ENCODE measurements around the gene ZIK1.

Gene ZIK1

DNA sequence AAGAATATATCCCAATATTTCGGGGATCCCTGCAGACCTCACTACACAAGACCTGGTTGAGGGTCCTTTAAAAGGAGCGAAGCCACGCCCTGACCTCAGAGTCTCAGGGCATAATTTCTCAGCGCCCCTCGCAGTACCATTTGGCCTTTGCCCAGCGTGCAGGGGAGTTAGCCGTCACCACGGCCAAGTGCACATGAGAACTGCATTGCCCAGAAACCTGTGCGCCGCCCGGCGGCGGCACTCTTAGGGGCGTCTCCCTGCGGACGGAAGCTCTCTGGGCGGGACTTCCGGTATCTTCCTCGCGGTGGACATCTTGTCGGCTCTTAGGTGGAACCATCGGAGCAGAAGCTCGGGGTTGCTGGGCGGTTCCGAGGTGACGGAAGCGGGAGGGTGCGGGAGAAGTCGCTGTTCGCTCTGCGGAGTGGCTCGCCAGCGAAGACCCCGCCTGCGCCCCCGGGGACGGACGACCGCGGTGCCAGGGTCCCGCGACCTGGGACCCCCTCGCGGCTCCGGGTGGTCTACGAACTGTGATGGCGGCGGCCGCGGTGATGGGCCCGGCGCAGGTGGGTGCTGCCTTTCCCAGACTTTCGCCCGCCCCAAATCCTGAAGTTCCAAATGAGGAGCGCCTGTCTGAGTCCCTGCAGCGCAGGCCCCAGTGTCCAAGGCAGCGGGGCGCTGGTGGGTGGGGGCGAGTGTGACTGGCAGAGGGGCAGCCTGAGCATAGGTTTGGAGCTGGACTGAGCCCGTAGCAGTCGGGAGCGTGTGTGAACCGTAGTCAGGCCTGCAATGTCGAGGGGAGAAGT is 30.2 kb downstream of the ZIK1 start, which contains the start of gene ZNF134:
TSS of gene ZNF134 (plus strand) at position 302 of the 803 bp plus-strand sequence. CDS start 5,227 bp downstream, outside the sequence.
- peak; percentile 93 for DNase-seq

DNA sequence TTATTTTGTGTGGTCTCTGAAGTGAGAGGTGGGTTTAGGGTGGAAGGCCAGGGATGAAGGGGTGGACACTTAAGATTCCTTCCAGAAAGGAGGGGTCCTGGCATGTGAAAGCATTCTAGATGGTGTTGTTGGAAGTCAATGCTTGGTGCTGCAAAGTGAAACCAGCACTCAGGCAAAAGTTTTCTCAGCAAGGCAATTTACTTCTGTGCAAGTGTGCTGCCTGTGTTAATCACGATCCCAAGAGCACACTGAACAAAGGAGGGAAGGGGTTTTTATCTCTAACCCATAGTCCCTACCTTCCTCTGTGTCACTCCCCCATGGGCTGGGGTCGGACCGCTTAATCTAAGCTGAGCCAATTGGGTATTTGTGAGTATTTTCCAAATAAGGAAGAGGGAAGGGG is 31.4 kb downstream of the ZIK1 start:
- peak; percentile 8 for DNase-seq

DNA sequence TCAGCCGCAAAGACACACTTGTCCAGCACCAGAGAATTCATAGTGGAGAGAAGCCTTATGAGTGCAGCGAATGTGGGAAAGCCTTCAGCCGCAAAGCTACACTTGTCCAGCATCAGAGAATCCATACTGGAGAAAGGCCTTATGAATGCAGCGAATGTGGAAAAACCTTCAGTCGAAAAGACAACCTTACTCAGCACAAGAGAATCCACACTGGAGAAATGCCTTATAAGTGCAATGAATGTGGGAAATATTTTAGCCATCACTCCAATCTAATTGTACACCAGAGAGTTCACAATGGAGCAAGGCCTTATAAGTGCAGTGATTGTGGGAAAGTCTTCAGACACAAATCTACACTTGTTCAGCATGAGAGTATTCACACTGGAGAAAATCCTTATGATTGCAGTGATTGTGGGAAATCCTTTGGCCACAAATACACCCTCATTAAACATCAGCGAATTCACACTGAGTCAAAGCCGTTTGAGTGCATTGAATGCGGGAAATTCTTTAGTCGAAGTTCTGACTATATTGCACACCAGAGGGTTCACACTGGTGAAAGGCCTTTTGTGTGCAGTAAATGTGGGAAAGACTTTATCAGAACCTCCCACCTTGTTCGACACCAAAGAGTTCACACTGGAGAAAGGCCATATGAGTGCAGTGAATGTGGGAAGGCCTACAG is 36.9 kb downstream of the ZIK1 start:
- no peak for DNase-seq

DNA sequence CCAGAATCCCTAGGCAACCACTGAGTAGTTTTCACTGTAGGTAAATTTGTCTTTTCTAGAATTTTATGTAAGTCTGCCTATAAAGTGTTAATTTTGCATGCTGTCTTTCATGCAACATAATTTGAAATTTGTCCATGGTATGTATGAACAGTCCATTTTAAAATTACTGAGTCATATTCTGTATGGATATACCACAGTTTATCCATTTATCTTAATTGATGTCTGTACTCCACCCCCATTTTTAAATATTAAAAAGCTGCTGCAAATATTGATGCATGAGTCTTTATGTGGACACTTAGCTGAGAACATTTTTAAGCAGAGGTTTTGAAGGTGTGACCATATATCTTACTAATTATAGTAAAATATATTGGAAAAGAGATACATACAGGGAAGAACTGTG is 39.1 kb downstream of the ZIK1 start:
- DNase-seq = no peak

DNA sequence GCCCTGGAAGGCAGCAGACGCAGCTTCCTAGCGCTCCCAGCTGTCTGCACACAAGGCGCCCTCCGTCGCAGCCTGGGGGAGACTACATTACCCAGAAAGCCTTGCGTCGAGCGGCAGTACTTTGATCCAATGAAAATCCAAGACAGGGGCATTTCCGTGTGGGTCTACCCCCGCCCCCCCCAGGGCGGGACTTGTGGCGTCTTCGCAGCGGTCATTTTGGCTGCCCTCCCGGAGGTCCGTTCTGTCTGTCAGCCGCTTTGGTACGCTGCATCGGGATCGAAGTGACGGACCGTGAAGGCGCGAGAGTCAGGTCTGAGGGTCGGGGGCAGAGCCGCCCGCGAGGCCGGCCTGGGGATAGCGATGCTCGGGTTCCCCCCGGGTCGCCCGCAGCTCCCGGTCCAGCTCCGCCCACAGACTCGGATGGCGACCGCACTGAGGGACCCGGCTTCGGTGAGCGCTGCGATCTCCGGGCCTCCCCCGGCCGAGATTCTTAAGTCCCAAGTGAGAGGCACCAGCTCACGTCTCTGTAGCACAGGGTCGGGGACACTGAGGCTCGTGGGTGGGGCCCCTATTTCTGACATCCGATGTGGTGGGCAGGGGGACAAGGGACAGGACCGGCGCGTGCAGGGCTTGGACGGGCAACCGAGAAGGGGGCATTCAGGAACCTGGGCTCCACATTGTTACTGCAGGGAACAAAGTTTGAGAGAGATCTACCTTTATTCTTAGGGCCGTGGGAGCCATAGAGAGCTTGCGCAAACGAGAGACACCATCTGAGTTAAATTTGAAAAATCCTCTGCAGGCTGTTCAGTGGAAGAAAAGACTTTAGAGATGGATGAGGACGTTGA is 49.3 kb downstream of the ZIK1 start, which contains the start of gene ZNF211:
TSS of gene ZNF211 (plus strand) at position 182 of the 845 bp plus-strand sequence. CDS start at position 361, 179 bp downstream.
- DNase-seq = peak; percentile 92

DNA sequence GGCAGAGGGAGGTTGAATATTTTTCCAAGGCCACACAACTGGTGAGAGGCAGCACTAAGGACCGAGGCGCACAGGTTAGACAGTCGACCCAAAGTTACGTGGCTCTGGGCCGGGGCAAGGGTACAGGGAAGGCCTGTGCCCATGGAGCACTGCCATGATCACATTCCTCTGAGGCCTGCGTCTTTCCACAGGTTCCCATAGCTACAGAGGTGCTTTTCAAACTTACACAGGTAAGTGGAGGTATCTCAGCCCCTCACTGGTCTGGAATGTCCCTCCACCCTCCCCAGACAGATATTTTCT is 49.8 kb downstream of the ZIK1 start:
- DNase-seq = no peak

DNA sequence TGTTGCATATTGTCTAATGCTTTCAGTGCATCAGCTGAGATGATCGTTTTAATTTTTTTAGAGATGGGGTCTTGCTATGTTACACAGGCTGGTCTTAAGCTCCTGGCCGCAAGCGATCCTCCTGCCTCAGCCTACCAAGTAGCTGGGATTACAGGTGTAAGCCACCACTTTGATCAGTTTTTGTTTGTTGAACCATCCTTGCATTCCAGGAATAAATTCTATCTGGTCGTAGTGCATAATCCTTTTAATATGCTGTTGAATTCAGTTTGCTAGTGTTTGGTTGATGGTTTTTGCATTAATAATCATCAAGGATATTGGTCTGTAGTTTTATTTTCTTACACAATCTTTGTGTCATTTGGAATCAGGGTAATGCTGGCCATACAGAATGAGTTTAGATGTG is 53.4 kb downstream of the ZIK1 start:
- DNase-seq = no peak

DNA sequence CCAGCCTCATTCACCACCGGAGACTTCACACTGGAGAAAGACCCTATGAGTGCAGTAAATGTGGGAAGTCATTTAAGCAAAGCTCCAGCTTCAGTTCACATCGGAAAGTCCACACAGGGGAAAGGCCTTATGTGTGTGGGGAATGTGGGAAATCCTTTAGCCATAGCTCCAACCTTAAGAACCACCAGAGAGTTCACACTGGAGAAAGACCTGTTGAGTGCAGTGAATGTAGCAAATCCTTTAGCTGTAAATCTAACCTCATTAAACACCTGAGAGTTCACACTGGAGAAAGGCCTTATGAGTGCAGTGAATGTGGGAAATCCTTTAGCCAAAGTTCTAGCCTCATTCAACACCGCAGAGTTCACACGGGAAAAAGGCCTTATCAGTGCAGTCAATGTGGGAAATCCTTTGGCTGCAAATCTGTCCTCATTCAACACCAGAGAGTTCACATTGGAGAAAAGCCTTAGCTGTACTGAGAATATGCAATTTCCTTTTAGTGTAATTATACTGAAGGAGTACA is 57.8 kb downstream of the ZIK1 start:
- no peak for DNase-seq

DNA sequence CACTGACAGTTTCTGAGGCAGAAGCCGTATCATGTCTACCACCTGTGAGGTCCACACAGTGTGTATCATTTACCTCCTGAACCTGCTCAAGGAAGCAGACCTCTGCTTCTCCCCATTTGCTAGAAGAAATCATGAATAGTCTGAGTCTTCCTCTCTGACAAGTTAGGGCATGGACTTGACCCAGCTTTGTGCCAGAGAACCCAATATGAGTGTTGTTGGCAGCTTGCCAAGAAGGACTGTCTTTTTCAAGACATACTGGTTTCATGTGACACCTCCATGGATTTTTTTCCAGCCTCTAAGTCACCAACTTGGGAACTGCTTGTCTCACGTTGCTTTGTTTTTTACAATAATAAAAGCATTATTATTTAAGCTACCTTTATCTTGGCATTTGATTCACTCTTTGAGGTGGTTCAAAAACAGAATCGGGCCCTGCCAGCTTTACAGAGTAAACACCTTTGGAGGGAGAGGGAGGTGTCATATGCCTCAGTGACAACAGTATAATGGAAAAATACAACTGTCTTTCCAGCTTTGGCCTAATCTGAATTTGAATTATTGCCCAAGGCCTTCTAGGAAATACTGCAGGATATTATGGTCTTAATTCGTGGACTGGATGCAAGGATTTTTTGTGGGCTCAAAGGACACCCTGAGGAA is 58.6 kb downstream of the ZIK1 start:
- DNase-seq = no peak
